Stimulated activated CD8-positive, alpha-beta memory T cell treated with anti-CD3 and anti-CD28 coated beads, Interleukin-7, amount 100 ng/mL, for 48 hours (primary cell): ENCODE results near the gene GRM7.

Source experiments
- DNase-seq, 2 donors: peaks; one replicate each; pipeline ENCODE4 v3.0.0-alpha.2; 2020; ENCODE audit warnings: low read depth in 1 of 2; ENCODE audit errors: extremely low read depth in 1 of 2

GRM7 gene

DNA sequence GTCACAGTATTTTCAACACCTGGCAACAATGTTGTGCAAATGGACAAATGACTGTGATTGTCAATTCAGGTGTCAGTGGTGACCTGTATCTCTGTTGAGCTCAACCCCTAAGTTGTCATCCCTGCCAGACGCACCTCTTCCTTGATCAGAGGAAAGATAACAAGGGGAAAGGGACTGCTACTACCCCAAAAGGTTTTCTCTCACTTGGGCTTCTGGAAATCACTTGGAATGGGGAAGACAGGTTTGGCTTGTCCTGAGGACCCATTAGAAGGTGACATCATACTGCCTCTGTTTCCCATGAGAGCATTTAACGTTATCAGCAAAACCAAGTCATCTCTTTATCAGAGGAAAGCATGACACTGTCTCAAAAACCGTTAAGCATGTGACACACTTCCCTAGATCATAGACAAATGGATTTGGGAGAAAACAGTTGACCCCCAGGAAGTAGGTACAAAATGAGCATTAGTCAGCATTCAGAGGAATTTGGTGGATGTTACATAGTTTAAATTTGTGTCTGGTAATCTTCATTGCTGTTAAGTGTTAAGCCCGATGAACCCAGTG is 769.5 kb downstream of the GRM7 start:
- DNase-seq: no peak

DNA sequence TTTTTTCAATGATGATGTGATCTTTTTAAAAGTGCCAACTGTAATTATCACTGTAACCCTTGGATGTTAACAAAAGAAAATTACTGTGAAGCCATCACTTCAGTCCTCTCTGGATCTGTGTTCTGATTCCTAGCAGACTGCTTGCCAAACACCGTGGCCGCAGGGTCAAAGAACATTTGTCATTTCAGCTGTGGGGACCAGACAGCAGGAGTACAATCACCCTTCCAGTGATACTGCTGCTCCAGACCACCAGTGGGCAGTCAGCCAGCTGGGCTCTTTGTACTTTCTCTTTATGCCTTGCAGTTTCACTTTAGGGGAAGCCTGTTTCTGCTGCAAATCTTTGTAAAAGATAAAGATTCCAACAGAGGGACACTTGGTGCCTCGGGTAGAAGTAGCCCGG is 770.0 kb downstream of the GRM7 start:
- DNase-seq: no peak

DNA sequence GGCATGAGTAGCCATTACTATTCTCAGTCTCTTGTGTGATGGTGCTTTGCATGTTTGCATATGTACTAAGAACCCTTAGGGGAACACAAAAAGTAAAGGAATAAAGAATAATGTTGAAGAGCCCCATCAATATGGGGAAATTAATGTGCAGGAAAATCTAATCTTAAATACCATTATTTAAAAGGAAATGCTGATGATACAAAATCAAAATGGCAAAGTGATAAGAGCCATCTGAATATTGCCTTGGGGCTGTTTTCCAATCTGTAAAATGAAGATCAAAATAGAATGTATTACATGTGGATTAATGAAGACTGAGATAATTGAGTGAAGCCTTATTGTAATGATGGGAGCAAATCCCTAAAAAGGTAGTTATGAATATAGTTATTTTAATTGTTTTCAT is 771.4 kb downstream of the GRM7 start:
- DNase-seq: no peak

DNA sequence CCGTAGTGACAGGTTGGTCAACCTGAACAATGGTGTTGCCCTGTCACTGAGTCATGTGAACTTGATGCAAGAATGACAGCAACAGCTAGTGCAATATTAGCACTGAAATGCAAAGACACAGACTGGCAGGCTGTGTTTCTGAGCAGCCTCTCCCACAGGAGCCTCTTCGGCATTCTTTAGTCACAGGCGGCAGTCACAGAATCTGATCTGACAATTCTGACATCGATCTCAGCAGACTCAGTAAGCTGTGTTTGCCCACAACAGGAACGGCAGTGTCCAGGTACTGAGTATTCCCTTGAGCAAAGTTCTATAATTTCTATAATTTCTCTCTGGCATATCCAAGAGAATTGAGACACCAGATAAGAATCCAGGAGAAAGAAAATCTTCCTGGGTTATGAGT is 776.8 kb downstream of the GRM7 start:
- DNase-seq: no peak

DNA sequence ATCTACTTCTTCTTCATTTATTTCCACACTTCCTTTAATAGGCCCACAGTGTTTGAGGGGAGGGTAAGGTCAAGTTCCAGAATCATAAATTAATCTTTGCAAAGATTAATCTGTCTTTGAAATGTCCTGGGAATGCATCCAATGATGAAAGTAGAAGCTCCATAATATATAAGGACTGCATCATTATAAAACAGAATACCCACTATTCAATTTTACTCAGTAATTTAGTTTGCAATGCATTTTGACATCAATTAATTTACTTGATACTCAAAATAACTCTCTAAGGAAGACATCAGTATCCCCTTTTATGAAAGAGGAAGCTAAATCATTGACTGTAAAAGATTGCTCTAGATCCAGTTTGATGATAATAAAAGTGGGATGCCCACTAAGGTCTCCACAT is 777.2 kb downstream of the GRM7 start:
- no peak for DNase-seq

DNA sequence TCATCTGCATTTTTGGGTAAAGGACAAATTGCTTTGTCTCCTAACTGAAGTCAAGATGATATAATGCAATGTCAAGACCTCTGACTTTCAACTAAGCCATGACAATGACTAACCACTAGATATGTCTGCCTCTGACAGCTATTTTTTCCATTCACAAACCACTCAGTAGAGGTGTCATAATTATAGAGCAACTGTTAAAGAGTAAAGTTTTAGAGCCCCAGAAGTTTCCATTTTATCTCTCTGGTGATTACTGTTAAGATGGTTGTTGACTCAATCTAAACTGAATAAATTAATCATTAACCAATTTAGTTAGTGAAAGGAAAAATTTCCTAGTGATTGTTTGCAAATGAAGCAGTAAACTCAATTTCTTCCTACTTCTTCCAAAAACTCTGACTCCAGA is 779.9 kb downstream of the GRM7 start:
- no peak for DNase-seq

DNA sequence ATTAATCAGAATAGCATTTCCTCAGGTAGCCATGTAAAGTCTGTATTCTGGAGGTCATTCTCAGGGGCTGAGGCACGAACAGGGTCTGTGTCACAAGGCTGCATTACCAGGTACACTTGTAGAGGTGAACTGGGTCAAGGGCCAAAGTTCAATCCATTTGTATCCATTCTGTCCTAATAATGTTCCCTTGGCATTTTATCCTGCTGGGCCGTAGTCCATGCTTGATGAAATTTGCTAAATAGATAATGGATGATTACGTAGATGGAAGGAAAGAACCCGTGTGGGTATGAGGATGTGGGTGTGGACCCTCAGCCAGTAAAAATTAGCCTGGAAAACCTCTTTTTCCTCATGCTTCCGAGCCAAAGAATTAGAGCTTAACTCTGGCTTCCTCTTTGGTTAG is 785.9 kb downstream of the GRM7 start:
- no peak for DNase-seq

DNA sequence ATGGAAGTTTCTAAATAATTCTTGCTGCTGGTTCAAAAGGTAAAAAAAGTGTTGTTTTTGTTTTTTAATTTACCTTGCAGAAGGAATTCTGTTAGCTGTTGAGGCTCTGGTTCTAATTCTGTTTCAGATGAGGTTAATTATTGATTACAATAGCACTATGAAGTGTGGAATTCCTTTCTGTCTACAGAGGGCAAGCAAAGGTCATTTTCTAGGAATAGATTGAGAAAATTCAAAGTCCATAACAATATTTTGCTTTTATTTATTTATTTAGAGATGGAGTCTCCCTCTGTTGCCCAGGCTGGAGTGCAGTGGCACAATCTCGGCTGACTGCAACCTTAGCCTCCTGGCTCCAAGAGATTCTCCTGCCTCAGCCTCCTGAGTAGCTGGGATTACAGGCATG is 789.6 kb downstream of the GRM7 start:
- no peak for DNase-seq

DNA sequence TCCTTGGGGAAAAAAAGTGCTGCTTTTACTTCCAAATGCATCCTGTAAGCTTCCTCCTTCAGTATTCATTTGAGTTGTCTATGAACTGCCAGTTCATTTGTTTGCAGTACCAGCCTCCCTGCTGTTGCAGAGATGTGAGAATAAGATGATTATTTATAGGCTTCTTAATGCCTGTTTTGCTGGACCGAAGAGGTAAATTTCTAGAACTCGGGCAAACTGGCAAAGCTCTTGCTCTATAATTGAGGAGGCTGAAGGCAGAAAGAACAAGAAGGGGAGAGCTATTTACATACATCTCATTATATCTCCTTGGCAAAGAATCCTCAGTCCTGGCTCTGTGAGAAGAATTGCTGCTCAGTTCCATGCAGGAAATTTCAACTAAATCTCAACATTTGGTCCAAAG is 790.4 kb downstream of the GRM7 start:
- no peak for DNase-seq

DNA sequence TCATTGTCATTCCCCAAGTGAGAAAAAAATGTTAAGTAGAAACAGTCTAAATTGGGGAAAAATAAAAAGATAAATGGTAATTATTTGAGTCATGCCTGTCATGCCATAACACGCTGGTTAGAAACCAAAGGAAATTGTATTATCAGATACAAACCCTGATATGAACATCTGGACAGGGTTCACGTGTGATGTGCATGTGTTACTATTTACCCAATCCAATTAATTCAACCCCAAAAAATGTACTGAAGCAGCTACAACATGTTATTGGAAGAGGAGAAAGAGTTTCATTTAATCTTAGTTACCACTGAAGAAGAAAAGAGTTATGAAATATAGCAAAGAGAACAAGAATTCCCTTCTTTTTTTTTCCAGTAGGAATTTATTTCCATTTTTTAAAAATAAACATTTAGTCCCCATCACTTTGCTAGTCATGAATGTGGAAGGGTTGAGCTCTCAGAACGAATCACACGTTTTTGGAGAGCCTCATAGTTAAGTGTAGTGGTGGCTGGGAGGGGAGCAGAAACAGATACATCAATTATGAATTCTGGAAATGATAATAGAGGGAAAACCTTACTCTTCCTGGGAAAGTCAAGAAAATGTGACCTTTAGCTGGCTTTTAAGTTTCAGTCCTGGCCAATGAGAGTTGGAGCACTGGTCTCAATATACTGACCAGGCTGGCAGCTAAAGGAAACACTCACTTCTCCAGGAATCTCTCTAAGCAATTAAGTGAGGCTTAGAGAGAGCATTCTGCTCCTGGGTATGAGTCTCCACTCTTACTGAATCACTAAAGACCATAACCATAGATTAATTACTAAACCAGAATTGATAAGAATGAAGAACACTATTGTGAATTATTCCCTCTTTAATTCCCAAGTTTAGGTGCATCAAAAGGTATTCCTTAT is 796.5 kb downstream of the GRM7 start:
- DNase-seq: no peak

DNA sequence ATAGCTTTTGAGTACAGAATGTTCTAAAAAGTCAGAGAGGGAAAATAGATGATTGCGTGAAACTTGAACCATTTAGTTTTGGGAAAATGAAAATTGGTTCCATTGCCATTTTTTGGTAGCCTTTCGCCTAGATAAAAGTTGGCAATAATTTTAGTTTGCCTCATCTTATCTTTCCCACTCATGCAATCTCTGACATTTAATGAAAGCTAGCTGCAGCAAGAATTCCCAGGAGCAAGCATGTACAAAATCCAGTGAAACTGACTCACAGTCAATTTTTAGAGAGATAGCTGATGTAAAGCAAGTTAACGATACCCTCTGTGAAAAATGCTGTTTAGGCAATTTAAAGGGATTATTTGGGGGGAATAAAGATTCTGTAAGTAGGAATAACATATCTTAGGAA is 797.4 kb downstream of the GRM7 start:
- DNase-seq: no peak

DNA sequence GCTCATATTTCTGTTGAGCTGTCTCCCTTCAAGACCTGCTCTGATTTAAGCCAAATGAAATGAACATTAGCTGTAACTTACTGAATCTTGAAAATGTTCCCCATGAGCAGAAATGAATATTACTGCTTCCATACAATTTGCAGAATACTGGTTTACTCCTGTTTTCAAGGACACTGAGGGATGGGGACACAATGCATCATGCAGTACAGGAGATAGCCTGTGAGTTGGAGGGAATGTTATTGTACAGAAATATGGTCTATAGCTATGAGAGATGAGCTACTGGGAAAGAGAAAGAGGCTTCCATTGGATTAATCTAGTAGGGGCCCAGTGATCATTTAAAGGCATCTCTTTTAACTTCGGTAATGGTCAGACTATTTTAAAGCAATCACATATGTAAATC is 798.2 kb downstream of the GRM7 start:
- DNase-seq: no peak

DNA sequence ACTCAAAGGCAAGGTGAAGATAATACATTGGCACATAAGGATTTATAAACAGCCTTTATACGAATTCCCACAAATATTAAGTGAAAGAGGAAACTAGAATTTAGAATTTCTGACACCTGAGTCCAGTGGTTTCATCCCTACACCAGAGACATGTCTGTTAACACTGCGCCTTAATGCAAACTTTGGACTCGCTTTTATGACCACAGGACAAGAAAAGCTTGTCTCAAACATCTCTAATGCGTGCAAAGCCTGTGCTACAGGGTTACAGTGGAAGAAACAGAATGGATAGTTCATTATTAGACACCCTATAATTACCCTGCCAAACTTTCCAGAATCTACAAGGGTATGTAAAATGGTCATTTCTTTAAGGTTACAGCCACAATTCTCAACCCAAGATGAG is 802.9 kb downstream of the GRM7 start:
- no peak for DNase-seq

DNA sequence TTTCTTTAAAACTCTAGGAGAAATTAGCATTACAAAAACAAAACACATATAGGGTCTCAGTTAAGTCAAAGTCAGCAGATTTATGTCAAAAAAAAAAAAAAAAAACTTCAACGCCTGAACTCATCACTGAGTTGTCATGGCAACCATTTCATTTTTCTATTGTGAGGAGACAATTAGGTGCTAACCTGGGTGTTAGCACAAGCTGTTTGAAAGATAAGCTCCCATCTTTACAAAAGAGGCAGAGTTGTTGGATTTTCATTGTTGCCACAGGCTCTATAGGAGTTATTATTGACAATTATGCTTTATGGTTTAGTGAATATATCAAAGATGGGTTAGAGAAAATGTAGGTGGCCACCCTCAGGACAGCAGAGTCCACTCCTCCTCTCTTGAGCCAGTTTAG is 806.9 kb downstream of the GRM7 start:
- DNase-seq: no peak

DNA sequence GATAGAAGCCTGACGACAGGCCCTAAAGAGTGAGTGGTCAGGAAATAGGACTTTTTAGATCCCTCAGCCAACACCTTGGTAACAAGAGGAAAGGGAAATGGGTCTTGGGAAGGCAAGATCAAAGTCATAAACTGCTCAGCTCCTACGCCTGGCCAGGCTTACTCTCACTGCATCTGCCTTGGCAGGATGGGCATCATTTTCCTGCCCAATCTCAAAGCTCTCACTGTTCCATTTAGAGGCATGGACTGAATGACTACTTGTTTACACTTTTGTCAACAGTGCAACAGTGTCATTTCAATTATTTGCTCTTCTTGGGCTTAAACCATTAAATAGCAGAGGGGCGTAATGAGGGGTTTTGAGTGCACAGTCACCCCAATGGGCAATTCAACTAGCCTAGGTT is 808.7 kb downstream of the GRM7 start:
- DNase-seq: no peak

DNA sequence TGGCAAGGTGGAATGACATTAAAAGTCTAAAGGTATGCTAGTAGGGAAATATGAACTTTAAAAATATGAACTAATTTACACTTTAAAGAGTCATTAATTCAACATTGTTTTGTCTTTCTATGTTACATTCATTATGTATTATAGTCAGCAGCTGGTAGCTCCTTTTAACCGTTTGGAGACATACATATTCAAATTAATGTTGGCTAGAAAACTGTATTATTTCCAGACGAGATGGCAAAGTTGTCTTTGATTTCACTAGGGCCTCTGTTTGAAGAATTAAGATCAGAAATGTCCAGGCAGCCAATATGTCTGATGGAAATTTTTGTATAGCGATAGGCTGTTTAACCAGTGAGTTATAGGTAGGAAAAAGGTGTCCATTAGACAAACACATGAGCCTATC is 817.6 kb downstream of the GRM7 start:
- no peak for DNase-seq

DNA sequence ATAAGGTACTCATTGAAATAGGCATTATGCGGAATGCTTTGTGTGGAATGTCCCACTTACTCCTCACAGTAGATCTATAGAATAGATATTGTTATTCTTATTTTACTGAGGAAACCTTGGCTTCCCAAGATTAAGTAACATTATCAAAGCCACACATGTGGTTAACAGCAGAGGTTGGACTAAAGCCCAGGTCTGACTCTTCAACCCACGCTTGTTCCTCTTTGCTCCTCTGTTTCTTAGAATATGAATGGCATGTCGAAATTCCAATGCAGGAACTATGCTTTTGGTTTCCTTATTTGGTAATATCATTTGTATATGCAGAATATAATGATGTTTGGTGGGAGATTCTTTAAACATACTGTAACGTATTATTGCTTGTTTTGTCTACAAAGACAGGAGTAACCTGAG is 821.9 kb downstream of the GRM7 start:
- no peak for DNase-seq

DNA sequence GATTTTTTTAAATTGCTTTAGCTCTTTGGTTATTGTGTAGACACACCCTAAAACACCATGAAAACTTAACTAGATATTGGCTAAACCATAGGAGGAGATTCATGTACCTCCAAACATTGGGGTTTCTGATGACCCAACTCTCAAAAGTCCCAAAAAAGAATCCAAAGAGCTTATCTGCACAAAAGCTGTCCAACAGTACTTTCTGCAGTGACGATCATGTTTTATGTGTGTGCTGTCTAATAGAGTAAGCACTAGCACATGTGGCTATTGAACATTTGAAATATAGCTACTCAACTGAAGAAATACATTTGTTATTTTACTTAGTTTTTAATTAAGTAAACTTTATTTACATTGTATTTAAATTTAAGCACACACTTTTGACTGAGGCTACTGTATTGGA is 822.5 kb downstream of the GRM7 start:
- no peak for DNase-seq

DNA sequence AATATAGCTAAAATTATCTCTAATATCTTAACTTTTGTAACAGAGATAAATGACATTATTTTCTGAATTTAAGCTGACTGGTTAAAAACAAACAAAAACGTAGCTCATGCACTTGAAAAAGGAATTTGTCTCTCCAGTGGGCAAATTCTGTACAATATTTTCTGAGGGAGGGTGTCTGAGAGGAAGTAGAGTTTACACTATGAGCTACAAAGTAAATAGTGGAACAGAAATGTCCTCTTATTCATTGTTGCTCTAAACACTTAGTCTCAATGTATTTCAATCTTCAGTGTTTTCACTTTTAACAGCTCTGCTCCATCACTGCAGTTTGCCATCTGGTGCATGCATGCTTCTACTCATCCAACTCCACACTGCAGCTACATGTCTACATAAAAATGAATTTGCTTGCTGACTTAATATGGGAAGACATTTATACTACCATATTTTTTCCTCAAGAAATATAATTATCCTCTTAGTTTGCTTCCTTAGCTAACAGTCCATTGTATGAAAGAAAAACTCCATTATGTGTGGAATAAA is 823.3 kb downstream of the GRM7 start:
- DNase-seq: no peak

DNA sequence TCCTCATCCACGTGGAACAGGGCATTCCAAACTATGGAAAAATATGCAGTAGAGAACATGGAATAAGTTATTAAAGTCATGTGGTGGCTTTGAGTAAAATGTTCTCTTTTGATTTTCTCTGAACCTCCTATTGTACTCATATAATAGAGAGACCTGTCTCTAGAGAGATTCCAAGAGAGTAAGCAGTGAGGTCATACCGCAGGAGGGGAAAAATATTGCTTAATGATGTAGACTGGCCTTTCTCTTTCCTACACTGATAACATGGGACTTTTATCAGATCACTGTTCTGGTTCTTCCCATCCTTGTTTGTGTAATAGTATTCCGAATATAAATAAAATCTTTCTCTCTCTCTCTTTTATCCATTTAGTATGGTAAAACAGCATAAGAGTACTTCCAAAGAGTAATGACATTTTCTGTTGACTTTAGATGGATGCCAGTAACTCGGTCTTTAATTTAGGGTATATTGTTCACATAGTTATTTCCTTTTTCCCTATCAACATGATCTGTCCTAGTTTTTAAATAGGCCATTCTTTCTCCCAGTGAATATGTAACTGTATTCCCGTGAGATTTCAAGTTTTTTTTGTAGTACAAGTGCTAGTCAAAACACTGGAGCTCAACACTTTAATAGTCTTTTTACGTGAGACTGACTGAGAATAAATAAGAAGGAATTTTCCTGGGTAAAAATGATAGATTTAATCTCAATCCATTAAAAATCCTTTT is 826.7 kb downstream of the GRM7 start:
- DNase-seq: no peak

DNA sequence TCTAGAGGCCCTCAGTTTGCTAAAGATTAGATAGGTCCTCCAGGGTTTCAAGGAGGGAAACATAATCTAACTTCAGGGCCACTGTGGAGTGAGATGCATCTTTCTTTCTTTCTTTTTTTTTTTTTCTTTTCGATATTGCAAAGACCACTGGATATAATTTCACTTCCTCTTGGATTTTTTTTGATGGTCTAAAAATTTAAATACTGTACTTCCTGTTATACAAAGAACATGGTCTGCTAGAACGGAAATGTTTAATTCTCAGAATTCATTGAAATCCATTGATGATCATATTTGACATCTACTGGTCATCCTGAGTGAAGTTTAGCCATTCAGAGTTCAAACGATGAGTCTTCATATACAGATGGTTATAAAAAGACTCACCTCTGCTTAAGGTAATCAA is 832.0 kb downstream of the GRM7 start:
- DNase-seq: no peak

DNA sequence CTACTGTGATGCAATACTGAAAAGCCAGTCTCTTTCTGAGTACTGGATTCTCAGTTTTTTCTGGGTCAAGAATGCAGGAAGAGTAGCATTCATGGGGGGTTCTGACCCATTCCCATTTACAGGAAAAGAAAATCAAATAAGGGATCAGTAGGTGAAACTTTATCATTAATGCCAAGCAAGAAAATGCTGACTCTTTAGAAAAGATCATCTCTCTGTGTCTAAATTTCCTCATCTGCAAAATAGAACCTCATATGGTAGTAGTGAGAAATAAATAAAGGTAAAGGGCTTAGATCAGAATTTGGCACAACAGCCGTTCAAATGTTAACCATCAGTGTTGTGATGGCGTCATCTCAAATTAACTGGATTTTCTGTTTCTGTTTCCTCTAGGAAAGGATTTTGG is 833.1 kb downstream of the GRM7 start:
- no peak for DNase-seq
